SK-N-SH (cell line): ENCODE data around the gene SEMG1. TPM values are rescaled to one million over a fixed set of nuclear protein-coding genes. Genes with fewer than 3 reads are reported as not detected.

Experiments
- CTCF ChIA-PET: fragments of 300-600, 350-600 bp; formaldehyde crosslinking; extraction: SDS; loops from one replicate; lab custom pipeline; 2021; lab: Yijun Ruan, JAX
- POLR2A ChIA-PET: fragments of 350-600 bp; sonication (Branson Sonifier 250); formaldehyde crosslinking; extraction: SDS; loops from one replicate; lab custom pipeline; 2020; ENCODE audit warnings: antibody characterized with exemption, inconsistent platforms; lab: Yijun Ruan, JAX
- DNase-seq: peaks from one replicate; pipeline ENCODE4 v3.0.0; 2012
- H2AFZ ChIP-seq: fragments of 200-600 bp; sonication (generic); 2 replicates; pipeline ENCODE4 v1.8.1; 2016; ENCODE audit warnings: antibody characterized with exemption, mild to moderate bottlenecking, low read depth
- H3F3A ChIP-seq: fragments of 200-600 bp; sonication (generic); replicated peaks from 2 replicates; pipeline ENCODE3; 2016; ENCODE audit warnings: antibody characterized with exemption, mild to moderate bottlenecking; ENCODE audit not compliant: insufficient read depth
- H3K27ac ChIP-seq, 2 experiments: fragments of 200-500 bp in 1 of 2; fragments of 200-600 bp in 1 of 2; sonication (Bioruptor generic) in 1 of 2; sonication (generic), shearing (Covaris generic) in 1 of 2; 2 replicates each; pipeline versions ENCODE4 v1.5.1 to v1.6.1; 2014 to 2016; ENCODE audit warnings: low read depth in 2 of 2, inconsistent platforms in 1 of 2, low read length in 1 of 2, mild to moderate bottlenecking in 1 of 2, mixed read lengths in 1 of 2
- H3K27me3 ChIP-seq: fragments of 200-600 bp; sonication (generic), shearing (Covaris generic); 2 replicates; pipeline ENCODE4 v1.6.1; 2016; ENCODE audit warnings: mixed run types; ENCODE audit not compliant: insufficient read depth
- H3K36me3 ChIP-seq, 2 experiments: fragments of 200-500 bp in 1 of 2; fragments of 200-600 bp in 1 of 2; sonication (Bioruptor generic) in 1 of 2; sonication (generic) in 1 of 2; replicated peaks in 1 of 2; 2 replicates each; pipeline versions ENCODE3 to v1.5.1; 2014 to 2016; ENCODE audit warnings: low read length in 1 of 2, mild to moderate bottlenecking in 1 of 2; ENCODE audit not compliant: insufficient read depth in 2 of 2, control insufficient read depth in 1 of 2
- H3K4me1 ChIP-seq, 2 experiments: fragments of 200-500 bp in 1 of 2; fragments of 200-600 bp in 1 of 2; sonication (Bioruptor generic) in 1 of 2; sonication (generic), shearing (Covaris generic) in 1 of 2; 2 replicates each; pipeline versions ENCODE4 v1.5.1 to v1.6.1; 2014 to 2016; ENCODE audit warnings: low read depth in 1 of 2, low read length in 1 of 2, mixed run types in 1 of 2; ENCODE audit not compliant: insufficient read depth in 2 of 2, control insufficient read depth in 1 of 2
- H3K4me2 ChIP-seq: fragments of 200-600 bp; sonication (generic), shearing (Covaris generic); 2 replicates; pipeline ENCODE4 v1.6.1; 2017; ENCODE audit warnings: mixed run types
- H3K4me3 ChIP-seq, 2 experiments: fragments of 200-500 bp in 1 of 2; fragments of 200-600 bp in 1 of 2; sonication (Bioruptor generic) in 1 of 2; sonication (generic), shearing (Covaris generic) in 1 of 2; 2 replicates each; pipeline versions ENCODE4 v1.5.1 to v1.8.1; 2014 to 2016; ENCODE audit warnings: low read depth in 2 of 2, inconsistent platforms in 1 of 2, low read length in 1 of 2, mild to moderate bottlenecking in 1 of 2, mixed read lengths in 1 of 2, moderate library complexity in 1 of 2
- H3K79me2 ChIP-seq: fragments of 200-600 bp; sonication (generic); 2 replicates; pipeline ENCODE4 v1.8.1; 2017; ENCODE audit warnings: mild to moderate bottlenecking; ENCODE audit not compliant: insufficient read depth
- H3K9ac ChIP-seq: fragments of 200-600 bp; sonication (generic); 2 replicates; pipeline ENCODE4 v1.6.1; 2017; ENCODE audit warnings: mixed run types
- H3K9me2 ChIP-seq: fragments of 200-600 bp; sonication (generic); 2 replicates; pipeline ENCODE4 v1.6.1; 2017; ENCODE audit warnings: mixed run types
- H3K9me3 ChIP-seq: fragments of 200-600 bp; sonication (generic); 2 replicates; pipeline ENCODE4 v1.6.1; 2017; ENCODE audit warnings: mixed run types, mild to moderate bottlenecking, moderate library complexity
- H4K20me1 ChIP-seq: fragments of 200-600 bp; sonication (generic); 2 replicates; pipeline ENCODE4 v1.6.1; 2017; ENCODE audit warnings: mild to moderate bottlenecking, mixed run types; ENCODE audit not compliant: insufficient read depth
- CTCF ChIP-seq: fragments of 200-600 bp; sonication (generic); IDR thresholded peaks from 2 replicates; pipeline ENCODE4 v1.6.1; 2017; ENCODE audit warnings: antibody characterized with exemption, mild to moderate bottlenecking, moderate library complexity
- ELF1 ChIP-seq: IDR thresholded peaks from 2 replicates; pipeline ENCODE4 v1.4.0; 2012
- FOSL2 ChIP-seq: IDR thresholded peaks from 2 replicates; pipeline ENCODE4 v1.4.0; 2012; ENCODE audit warnings: low read depth, mild to moderate bottlenecking, moderate library complexity, borderline replicate concordance
- FOXJ3 ChIP-seq: sonication (generic); formaldehyde crosslinking; IDR thresholded peaks from 2 replicates; pipeline ENCODE4 v1.5.1; 2020; ENCODE audit warnings: mild to moderate bottlenecking, missing genetic modification reagents
- FOXM1 ChIP-seq: IDR thresholded peaks from 2 replicates; pipeline ENCODE4 v1.4.0; 2012; ENCODE audit warnings: low read depth, mild to moderate bottlenecking
- GABPA ChIP-seq: IDR thresholded peaks from 2 replicates; pipeline ENCODE4 v1.4.0; 2012; ENCODE audit warnings: low read depth, mild to moderate bottlenecking
- GATA2 ChIP-seq: sonication (generic); formaldehyde crosslinking; IDR thresholded peaks from 2 replicates; pipeline ENCODE4 v1.5.0; 2020; ENCODE audit warnings: mild to moderate bottlenecking, missing genetic modification reagents
- MAX ChIP-seq: IDR thresholded peaks from 2 replicates; pipeline ENCODE4 v1.4.0; 2012; ENCODE audit warnings: low read depth
- MEF2A ChIP-seq: IDR thresholded peaks from 2 replicates; pipeline ENCODE4 v1.4.0; 2012; ENCODE audit warnings: low read depth, borderline replicate concordance
- POLR2AphosphoS5 ChIP-seq: IDR thresholded peaks from 2 replicates; pipeline ENCODE4 v1.6.1; 2012; ENCODE audit warnings: low read depth, low read length
- REST ChIP-seq: IDR thresholded peaks from 2 replicates; pipeline ENCODE4 v1.6.1; 2012; ENCODE audit warnings: mild to moderate bottlenecking, low read depth, low read length, moderate library complexity
- RFX5 ChIP-seq: IDR thresholded peaks from 2 replicates; pipeline ENCODE4 v1.6.1; 2012; ENCODE audit warnings: mild to moderate bottlenecking, improper control_type of control experiment, low read length
- RXRA ChIP-seq: IDR thresholded peaks from 2 replicates; pipeline ENCODE4 v1.4.0; 2012; ENCODE audit warnings: low read depth, mild to moderate bottlenecking, borderline replicate concordance
- SMC3 ChIP-seq: IDR thresholded peaks from 2 replicates; pipeline ENCODE4 v1.6.1; 2012; ENCODE audit warnings: low read depth, low read length, improper control_type of control experiment
- TAF1 ChIP-seq: IDR thresholded peaks from 2 replicates; pipeline ENCODE4 v1.6.1; 2012; ENCODE audit warnings: low read depth, mild to moderate bottlenecking, low read length, moderate library complexity, borderline replicate concordance
- TEAD4 ChIP-seq: IDR thresholded peaks from 2 replicates; pipeline ENCODE4 v1.4.0; 2012; ENCODE audit warnings: mild to moderate bottlenecking, borderline replicate concordance; ENCODE audit not compliant: insufficient read depth
- USF1 ChIP-seq: IDR thresholded peaks from 2 replicates; pipeline ENCODE4 v1.4.0; 2012; ENCODE audit warnings: low read depth, borderline replicate concordance
- WGBS: methylation state at CpG from one replicate; pipeline ENCODE4 v1.1.6; 2017; ENCODE audit warnings: low lambda C conversion rate; 5-methylcytosine and 5-hydroxymethylcytosine counted together
- polyA plus RNA-seq, 3 experiments: library from polyadenylated mRNA; depleted of rRNA; stranded (reverse); fragments of >200 nt; gene quantifications; 2 replicates each; pipeline ENCODE4 v1.2.3, GENCODE V29; 2012
- TF ChIP-seq, protein P1 (sequence below): fragments of 150-350 bp; IDR thresholded peaks from 2 replicates; pipeline ENCODE4 v1.6.1; 2017; ENCODE audit warnings: antibody characterized with exemption, low read length, low read depth, borderline replicate concordance
- TF ChIP-seq, protein P2 (sequence below): IDR thresholded peaks from 2 replicates; pipeline ENCODE4 v1.4.0; 2012; ENCODE audit warnings: low read depth, borderline replicate concordance

SEMG1 gene
- polyA plus RNA-seq, 1 of the 3 experiments (the other 2 are of a cell fraction): not detected

GRCh38 chr20:45163083-45163803, 43.6 kb upstream of the SEMG1 start (continued):
- TF ChIP-seq, protein P1, sequence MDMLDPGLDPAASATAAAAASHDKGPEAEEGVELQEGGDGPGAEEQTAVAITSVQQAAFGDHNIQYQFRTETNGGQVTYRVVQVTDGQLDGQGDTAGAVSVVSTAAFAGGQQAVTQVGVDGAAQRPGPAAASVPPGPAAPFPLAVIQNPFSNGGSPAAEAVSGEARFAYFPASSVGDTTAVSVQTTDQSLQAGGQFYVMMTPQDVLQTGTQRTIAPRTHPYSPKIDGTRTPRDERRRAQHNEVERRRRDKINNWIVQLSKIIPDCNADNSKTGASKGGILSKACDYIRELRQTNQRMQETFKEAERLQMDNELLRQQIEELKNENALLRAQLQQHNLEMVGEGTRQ: no peak
- TF ChIP-seq MAX: no peak
- TF ChIP-seq FOXM1: no peak
- no peak for TF ChIP-seq FOSL2
- TF ChIP-seq USF1: no peak

GRCh38 chr20:45164906-45165305, 41.9 kb upstream of the SEMG1 start:
- Histone ChIP-seq H3K4me1 (no peaks in the 10 kb centered on the region), H2AFZ (no peak overlapping the region), H3K9me3 (no peaks in the 10 kb centered on the region), H3K9me2 (no peaks in the 10 kb centered on the region), H3K4me2 (no peak overlapping the region), H3K4me3 (no peak overlapping the region), H3K79me2 (no peaks in the 10 kb centered on the region), H4K20me1 (no peaks in the 10 kb centered on the region), H3K9ac (no peak overlapping the region), H3K36me3 (no peaks in the 10 kb centered on the region), H3F3A (no peaks in the 10 kb centered on the region), H3K27me3 (no peaks in the 10 kb centered on the region), H3K27ac (no peak overlapping the region)
- TF ChIP-seq CTCF (no peak), GABPA (no peak), MEF2A (no peak), SMC3 (no peak), REST (no peak), POLR2AphosphoS5 (no peak), FOXM1 (no peak), FOSL2 (no peak), TAF1 (no peak), RFX5 (no peak), GATA2 (CRISPR knock-in tag) (no peak), RXRA (no peak), TEAD4 (no peak), USF1 (no peak), ELF1 (no peak), FOXJ3 (no peak)
- TF ChIP-seq, protein P2, sequence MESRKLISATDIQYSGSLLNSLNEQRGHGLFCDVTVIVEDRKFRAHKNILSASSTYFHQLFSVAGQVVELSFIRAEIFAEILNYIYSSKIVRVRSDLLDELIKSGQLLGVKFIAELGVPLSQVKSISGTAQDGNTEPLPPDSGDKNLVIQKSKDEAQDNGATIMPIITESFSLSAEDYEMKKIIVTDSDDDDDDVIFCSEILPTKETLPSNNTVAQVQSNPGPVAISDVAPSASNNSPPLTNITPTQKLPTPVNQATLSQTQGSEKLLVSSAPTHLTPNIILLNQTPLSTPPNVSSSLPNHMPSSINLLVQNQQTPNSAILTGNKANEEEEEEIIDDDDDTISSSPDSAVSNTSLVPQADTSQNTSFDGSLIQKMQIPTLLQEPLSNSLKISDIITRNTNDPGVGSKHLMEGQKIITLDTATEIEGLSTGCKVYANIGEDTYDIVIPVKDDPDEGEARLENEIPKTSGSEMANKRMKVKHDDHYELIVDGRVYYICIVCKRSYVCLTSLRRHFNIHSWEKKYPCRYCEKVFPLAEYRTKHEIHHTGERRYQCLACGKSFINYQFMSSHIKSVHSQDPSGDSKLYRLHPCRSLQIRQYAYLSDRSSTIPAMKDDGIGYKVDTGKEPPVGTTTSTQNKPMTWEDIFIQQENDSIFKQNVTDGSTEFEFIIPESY: no peak
- DNase-seq: no peak
- 0% methylated on average over 1 of the region's 1 CpG for WGBS
- CTCF ChIA-PET: no interaction called here
- POLR2A ChIA-PET: no interaction called here
